ENCODE results near the gene CBFA2T2.

CBFA2T2 gene

DNA sequence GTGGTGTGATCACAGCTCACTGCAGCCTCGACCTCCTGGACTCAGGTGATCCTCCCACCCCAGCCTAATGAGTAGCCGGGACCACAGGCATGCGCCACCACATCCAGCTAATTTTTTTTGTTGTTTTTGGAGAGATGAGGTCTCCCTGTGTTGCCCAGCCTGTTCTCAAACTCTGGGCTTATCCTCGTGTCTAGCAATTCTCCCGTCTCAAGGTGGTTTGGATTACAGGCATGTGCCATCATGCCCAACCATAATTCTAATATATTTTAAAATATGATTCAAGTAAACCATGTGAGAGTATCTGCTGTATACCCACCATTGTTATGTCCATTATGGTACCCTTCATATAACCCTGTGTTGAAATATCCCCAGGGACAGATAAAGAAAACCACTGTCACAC, 112.0 kb downstream of the CBFA2T2 start:
- H3K36me3 ChIP-seq (ENCODE audit: insufficient read depth, low read length): peaks cover 4% of the 10 kb centered on the region; the same call in 1 of the 2 replicates
- peaks cover 10% of the 10 kb centered on the region for H3K4me1 ChIP-seq (ENCODE audit: insufficient read depth, low read length, poor library complexity, severe bottlenecking)
- H3K9ac ChIP-seq (ENCODE audit: low read depth, low read length, poor library complexity, severe bottlenecking): no peak overlapping the region
- H4K20me1 ChIP-seq (ENCODE audit: insufficient read depth, low read length, poor library complexity, severe bottlenecking): no peaks in the 10 kb centered on the region
- H3K79me2 ChIP-seq (ENCODE audit: insufficient read depth, low read length): no peaks in the 10 kb centered on the region
- no peaks in the 10 kb centered on the region for H3K9me2 ChIP-seq (replicated peaks; ENCODE audit: low read depth, low read length)
- no peaks in the 10 kb centered on the region for H3K9me3 ChIP-seq (ENCODE audit: insufficient read depth, low read depth, low read length)
- TF ChIP-seq, protein P1, sequence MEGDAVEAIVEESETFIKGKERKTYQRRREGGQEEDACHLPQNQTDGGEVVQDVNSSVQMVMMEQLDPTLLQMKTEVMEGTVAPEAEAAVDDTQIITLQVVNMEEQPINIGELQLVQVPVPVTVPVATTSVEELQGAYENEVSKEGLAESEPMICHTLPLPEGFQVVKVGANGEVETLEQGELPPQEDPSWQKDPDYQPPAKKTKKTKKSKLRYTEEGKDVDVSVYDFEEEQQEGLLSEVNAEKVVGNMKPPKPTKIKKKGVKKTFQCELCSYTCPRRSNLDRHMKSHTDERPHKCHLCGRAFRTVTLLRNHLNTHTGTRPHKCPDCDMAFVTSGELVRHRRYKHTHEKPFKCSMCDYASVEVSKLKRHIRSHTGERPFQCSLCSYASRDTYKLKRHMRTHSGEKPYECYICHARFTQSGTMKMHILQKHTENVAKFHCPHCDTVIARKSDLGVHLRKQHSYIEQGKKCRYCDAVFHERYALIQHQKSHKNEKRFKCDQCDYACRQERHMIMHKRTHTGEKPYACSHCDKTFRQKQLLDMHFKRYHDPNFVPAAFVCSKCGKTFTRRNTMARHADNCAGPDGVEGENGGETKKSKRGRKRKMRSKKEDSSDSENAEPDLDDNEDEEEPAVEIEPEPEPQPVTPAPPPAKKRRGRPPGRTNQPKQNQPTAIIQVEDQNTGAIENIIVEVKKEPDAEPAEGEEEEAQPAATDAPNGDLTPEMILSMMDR (conservative IDR thresholded peaks at IDR 0.05; ENCODE audit: low read length): no peak
- no peak for TF ChIP-seq EZH2phosphoT487 (IDR thresholded peaks at IDR 0.05; ENCODE audit: borderline replicate concordance)
- no peak overlapping the region for H2AFZ ChIP-seq (ENCODE audit: low read length)
- no peak overlapping the region for H3K4me3 ChIP-seq (ENCODE audit: low read length, poor library complexity, severe bottlenecking)
- H3F3A ChIP-seq (ENCODE audit: low read depth): no peaks in the 10 kb centered on the region
- no peaks in the 10 kb centered on the region for H3K27me3 ChIP-seq (ENCODE audit: insufficient read depth, low read length, poor library complexity, severe bottlenecking)
- no peak overlapping the region for H3K4me2 ChIP-seq (ENCODE audit: low read depth, low read length, poor library complexity, severe bottlenecking)

GRCh38 chr20:33602826-33603590, 113.1 kb downstream of the CBFA2T2 start:
- no peak overlapping the region for H3K4me3 ChIP-seq (ENCODE audit: low read length, poor library complexity, severe bottlenecking)
- no peaks in the 10 kb centered on the region for H3F3A ChIP-seq (ENCODE audit: low read depth)
- no peaks in the 10 kb centered on the region for H3K9me2 ChIP-seq (replicated peaks; ENCODE audit: low read depth, low read length)
- H3K9ac ChIP-seq (ENCODE audit: low read depth, low read length, poor library complexity, severe bottlenecking): no peak overlapping the region
- H3K9me3 ChIP-seq (ENCODE audit: insufficient read depth, low read depth, low read length): no peaks in the 10 kb centered on the region
- H3K27me3 ChIP-seq (ENCODE audit: insufficient read depth, low read length, poor library complexity, severe bottlenecking): no peaks in the 10 kb centered on the region
- H2AFZ ChIP-seq (ENCODE audit: low read length): no peak overlapping the region
- no peaks in the 10 kb centered on the region for H4K20me1 ChIP-seq (ENCODE audit: insufficient read depth, low read length, poor library complexity, severe bottlenecking)
- TF ChIP-seq, protein P1 (conservative IDR thresholded peaks at IDR 0.05; ENCODE audit: low read length): no peak
- TF ChIP-seq EZH2phosphoT487 (IDR thresholded peaks at IDR 0.05; ENCODE audit: borderline replicate concordance): no peak
- H3K36me3 ChIP-seq (ENCODE audit: insufficient read depth, low read length): peaks cover 12% of the 10 kb centered on the region; the same call in 1 of the 2 replicates
- H3K4me1 ChIP-seq (ENCODE audit: insufficient read depth, low read length, poor library complexity, severe bottlenecking): peaks cover 10% of the 10 kb centered on the region
- no peaks in the 10 kb centered on the region for H3K79me2 ChIP-seq (ENCODE audit: insufficient read depth, low read length)
- H3K4me2 ChIP-seq (ENCODE audit: low read depth, low read length, poor library complexity, severe bottlenecking): no peak overlapping the region

- H3K36me3 ChIP-seq (ENCODE audit: insufficient read depth, low read length): peaks cover 22% of the 10 kb centered on the region; the same call in 1 of the 2 replicates
- H3K4me3 ChIP-seq (ENCODE audit: low read length, poor library complexity, severe bottlenecking): no peak overlapping the region
- H3K4me2 ChIP-seq (ENCODE audit: low read depth, low read length, poor library complexity, severe bottlenecking): no peak overlapping the region
- TF ChIP-seq, protein P1 (conservative IDR thresholded peaks at IDR 0.05; ENCODE audit: low read length): no peak
- no peaks in the 10 kb centered on the region for H3K27me3 ChIP-seq (ENCODE audit: insufficient read depth, low read length, poor library complexity, severe bottlenecking)
- no peak overlapping the region for H2AFZ ChIP-seq (ENCODE audit: low read length)
- no peaks in the 10 kb centered on the region for H3K9me2 ChIP-seq (replicated peaks; ENCODE audit: low read depth, low read length)
- H3K4me1 ChIP-seq (ENCODE audit: insufficient read depth, low read length, poor library complexity, severe bottlenecking): peaks cover 10% of the 10 kb centered on the region
- no peaks in the 10 kb centered on the region for H3K9me3 ChIP-seq (ENCODE audit: insufficient read depth, low read depth, low read length)
- H3K9ac ChIP-seq (ENCODE audit: low read depth, low read length, poor library complexity, severe bottlenecking): no peak overlapping the region
- H4K20me1 ChIP-seq (ENCODE audit: insufficient read depth, low read length, poor library complexity, severe bottlenecking): no peaks in the 10 kb centered on the region
- H3F3A ChIP-seq (ENCODE audit: low read depth): no peaks in the 10 kb centered on the region
- H3K79me2 ChIP-seq (ENCODE audit: insufficient read depth, low read length): no peaks in the 10 kb centered on the region
Measured at GRCh38 chr20:33604084-33604990, 114.4 kb downstream of the CBFA2T2 start.

Data from Loucy (cell line).